Activated CD4-positive, alpha-beta T cell treated with anti-CD3 and anti-CD28 coated beads for 1 hour (primary cell): Measurements from ENCODE around the gene KIF26B.
"Not testable (repeated sequence)": the region's sequence is repeated elsewhere in the genome, so short reads cannot be mapped to it uniquely, and the experiment has no call there.

Source experiments
- DNase-seq: peaks from one replicate; pipeline ENCODE4 v3.0.0-alpha.2; 2020

Gene KIF26B

GRCh38 chr1:245154429-245155271 is at the start of gene KIF26B:
Gene KIF26B, plus strand, starts transcription at chr1:245154985. Its CDS starts 440 bp downstream, at chr1:245155425.
- no peak for DNase-seq

- no peak for DNase-seq
Measured at GRCh38 chr1:245105042-245105441, 49.7 kb upstream of the KIF26B start.

DNA sequence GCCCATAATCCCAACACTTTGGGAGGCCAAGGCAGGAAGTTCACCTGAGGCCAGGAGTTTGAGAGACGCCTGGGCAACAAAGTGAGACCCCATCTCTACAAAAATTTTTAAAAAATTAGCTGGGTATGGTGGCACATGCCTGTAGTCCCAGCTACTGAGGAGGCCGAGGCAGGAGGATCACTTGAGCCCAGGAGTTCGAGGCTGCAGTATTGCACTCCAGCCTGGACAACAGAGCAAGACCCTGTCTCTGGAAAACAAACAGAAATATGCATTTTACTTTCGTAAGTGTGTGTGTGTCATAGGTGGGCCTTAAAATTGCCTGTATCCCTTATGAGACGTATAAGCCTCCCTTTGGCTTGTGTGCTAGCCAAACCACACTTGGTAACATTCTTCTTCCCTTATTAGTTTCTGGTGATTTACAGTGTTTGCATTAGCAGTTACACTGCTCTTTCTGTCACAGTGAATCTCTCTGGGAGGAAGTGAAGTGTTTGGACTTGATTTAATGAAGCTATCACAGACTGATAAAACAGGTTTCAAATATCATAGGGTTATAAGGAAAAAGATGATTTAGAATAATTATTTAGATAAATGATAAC is 48.9 kb upstream of the KIF26B start:
- DNase-seq: no peak

DNA sequence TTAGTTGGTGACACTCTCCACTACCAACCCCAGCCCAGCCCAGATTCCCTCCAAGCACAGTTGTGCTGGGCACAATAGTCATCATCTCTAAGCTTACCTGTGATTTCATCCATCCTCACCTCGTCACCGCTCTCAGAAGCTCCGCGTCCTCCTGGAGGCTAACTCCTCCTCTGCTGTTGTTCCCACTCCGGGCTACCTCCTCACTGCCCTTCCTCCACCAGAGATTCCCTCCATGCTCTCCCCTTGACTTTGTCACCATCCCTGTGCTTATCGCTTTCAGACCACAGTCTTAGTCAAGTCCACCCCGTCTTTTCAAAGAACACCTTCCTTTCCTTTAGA is 47.0 kb upstream of the KIF26B start:
- no peak for DNase-seq

DNA sequence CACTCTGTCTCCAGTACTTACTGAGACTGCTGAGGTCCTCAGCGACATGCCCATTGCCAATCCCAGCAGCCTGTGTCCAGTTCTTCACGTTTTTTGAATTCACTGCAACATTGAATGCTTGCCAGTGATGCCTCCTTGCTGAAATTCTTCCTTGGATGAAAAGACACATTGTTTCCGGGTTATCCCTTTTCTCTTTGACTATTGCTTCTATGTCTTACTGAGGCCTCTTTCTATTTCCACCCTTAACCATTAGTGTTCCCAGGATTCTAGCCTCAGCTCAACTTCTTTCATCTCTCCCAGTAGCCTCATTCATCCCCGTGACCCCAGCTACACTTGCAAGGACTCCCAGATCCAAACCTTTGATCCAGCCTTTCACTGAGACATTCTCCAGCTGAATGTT is 46.5 kb upstream of the KIF26B start:
- DNase-seq: no peak

DNA sequence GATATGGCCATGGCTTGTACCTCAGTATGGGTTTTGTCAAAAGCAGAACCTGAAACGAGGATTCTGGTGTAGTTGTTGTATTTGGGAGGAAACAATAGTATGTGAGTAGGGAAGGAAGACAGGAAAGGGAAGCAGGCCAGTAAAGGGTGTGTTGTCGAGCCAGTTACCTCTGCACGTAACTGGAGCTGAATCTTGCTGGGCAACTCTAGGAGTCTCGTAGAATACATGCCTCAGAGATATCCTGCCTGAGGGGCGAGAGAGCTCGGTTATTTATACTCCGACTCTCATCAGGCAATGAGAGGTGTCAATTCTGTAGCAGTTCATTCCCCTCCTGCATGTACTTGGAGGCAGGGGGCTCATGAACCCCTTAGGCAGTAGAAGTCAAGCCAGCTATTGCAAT is 45.9 kb upstream of the KIF26B start:
- DNase-seq: no peak

- DNase-seq: no peak
Measured at GRCh38 chr1:245110406-245110805, 44.4 kb upstream of the KIF26B start.

DNA sequence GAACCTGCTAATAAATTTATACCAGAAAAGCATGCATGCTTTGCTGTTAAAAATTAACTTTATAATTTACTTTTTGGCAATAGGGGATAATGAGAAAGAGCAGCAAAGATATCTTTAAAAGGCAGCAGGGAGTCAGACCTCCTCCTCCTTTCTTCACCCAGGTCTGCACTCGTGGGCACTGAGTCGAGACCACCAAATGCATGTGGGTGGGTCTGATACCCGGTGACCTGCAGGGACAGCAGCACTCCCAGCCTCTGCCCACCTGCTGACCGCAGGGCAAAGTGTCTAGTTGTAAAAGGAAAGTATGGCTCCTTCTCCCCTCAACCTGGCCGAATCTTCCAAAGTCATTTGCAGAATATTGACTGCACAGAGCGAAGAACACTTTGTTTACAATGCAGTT is 43.7 kb upstream of the KIF26B start:
- DNase-seq: no peak

DNA sequence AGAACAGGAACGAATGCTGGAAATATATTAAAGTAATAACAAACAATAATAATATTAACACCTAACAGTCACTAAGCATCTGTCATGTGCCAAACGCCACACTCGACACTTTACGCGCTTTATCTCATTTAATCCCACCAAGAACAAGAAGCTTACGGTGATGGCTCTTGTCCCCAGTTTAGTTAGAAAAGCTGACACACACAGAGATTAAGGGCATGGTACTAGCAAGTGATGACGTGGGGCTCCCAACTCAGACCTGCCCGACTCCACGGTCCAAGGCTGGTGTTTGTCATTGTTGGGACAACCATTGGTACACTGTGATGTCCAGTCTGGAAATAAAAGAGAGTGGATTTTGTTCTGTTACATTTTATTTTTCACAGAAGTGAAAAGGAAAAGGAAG is 41.1 kb upstream of the KIF26B start:
- DNase-seq: no peak

DNA sequence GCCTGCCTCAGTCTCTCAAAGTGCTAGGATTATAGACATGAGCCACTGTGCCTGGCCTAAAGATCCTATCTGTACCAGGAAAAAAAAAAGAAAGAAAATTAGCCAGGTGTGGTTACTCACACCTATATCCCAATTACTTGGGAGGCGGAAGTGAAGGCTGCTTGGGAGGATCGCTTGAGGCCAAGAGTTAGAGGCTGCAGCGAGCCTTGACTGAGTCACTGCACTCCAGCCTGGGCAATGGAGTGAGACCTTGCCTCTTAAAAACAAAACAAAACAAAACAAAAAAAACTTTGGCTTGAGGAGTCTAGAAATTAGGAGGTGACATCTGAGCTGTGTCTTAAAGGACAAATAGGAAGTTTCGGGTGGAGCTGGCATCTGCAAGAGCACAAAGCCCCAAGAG is 38.7 kb upstream of the KIF26B start:
- no peak for DNase-seq

DNA sequence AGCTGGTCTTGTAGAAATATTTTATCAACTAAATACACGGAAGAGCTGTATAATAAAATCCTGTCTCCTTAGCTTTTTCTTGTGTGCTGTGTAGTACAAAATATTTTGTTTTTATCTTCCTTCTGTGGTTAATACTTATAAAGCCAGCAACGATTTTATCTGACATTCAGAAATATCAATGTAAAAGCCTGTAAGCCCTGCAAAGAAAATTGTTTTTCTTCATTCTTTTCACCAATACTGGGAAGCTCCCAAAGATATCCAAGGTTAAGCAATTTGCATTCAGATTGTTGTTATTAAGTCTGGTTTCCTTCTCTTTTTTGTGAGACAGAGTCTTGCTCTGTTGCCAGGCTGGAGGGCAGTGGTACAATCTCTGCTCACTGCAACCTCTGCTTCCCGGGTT is 38.0 kb upstream of the KIF26B start:
- no peak for DNase-seq

DNA sequence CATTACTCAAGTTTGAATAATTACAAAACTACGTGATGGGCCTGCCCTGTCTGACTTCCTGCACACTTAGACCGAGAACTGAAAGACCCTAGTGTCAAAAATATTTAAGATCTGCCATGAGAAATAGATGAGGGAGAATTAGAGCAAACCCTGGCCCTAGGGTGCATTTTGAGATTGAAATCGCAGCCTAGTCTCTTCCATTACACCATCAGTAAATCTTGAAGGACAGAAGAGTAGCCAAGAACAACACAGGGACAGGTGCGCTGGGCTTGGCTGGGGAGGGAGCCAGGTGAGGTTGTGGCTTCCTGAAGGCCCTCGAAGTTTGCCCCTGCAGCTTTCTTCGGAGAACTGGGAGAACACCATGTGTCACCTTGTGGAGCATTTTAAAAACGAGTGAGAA is 36.7 kb upstream of the KIF26B start:
- DNase-seq: no peak

DNA sequence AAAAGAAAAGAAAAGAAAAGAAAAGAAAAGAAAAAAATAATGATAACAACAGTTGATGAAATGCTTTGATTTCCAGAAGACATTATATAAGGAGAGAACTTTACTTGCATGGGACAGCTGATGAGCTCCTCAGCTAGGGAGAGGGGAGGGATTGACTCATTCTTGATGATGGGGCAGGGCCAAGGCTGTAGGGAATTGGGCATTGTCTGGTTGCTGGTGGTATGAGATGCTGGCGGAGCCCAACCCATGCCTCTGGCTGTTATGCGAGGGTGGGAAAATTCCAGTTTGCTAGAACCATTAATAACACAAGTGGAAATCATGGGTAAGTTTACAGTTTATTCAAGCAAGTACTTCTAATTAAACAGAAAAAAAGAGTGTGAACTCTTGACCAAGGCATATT is 36.0 kb upstream of the KIF26B start:
- DNase-seq: no peak

- DNase-seq: no peak
Measured at GRCh38 chr1:245121523-245121922, 33.3 kb upstream of the KIF26B start.

GRCh38 chr1:245124241-245124640 is 30.5 kb upstream of the KIF26B start:
- no peak for DNase-seq

DNA sequence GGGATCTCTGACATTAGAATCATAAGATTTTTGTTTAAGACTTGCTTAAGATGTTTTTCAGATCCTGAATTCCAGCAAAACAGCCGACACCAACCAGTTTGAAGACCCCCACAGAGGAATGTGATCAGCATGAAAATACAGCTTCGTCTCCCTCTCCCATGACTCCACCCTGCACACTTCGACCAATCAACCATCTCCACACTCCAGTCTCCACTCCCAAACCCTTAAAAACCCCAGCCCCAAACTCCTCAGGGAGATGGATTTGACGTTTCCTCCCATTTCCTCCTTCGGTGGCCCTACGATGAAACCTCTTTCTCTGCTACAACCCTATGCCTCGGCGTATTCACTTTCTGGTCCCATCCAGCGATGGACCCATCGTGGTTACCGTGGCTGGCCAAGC is 30.1 kb upstream of the KIF26B start:
- DNase-seq: no peak

- DNase-seq: no peak
Measured at GRCh38 chr1:245126530-245126929, 28.3 kb upstream of the KIF26B start.

DNA sequence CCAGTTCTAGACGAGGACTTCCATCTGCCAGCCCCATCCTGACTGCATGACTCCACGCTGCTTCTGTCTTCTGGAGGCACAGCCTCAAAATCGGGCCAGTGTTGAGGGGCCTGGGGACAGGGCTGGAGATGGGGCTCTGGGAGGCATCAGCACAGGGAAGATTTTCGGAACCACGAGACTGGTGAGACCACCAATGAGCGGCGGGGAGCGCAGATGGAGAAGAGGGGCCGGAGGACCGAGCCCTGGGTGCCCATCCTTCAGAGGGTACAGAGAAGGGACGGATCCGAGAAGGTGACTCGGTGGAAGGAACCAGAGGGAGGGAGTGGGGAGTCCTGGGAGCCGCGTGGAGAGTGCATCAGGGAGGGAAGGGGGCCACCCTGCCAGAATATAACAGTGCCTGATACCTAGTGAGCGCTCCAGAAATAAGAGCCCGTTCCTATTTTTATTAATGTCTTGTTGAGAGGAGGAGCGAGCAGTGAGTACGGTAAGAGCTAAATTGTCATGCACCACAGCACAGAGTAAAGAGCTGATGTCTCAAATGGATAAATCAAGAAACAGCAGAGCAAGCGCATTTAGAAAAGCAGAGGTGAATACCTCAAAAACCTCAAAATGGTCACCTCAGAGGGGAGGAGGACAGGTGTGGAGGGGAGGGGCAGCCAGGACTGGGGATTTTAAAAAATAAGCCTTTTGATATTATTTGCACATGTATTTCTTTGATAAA is 26.2 kb upstream of the KIF26B start:
- DNase-seq: no peak

DNA sequence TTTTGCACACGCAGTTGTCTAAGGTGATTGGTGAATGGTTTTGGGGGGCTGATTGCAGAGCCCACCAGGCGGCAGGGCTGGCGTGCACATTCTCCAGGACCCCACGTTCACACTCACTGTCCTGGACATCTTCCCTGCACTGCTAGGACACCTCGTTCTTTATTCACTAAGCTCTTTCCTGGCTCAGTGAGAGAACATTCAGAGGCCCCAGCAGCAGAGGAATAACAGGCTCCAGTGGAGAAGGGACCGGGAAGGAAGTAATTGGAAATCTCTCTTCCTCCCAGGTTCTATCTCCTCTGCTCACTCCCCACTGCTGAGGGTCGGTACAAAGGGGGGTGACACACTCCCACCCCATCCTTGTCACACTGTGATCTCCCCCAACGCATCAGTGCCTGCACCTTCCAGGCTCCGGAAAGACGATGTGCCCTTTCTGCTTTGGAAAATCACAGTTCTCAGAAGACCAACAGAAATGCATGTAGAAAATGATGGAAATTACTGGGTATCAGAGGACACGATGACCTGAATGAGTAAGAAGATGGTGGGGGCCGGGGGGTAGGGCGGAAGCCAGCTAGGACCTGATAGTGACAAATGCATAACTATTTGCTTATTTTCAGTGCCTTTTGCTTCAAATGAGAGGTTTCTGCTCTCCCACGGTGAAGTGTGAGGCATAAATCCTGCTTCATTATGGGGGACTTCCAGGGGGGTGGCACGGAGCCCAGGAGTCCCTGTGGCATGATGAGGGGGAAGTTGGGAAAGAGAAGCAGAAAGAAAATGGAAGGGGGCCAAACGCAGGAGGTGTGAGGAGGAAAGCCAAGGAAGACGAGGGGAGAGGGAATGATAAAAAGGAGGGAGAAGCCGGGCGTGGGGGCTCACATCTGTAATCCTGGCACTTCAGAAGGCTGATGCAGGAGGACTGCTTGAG is 25.2 kb upstream of the KIF26B start:
- DNase-seq: no peak

DNA sequence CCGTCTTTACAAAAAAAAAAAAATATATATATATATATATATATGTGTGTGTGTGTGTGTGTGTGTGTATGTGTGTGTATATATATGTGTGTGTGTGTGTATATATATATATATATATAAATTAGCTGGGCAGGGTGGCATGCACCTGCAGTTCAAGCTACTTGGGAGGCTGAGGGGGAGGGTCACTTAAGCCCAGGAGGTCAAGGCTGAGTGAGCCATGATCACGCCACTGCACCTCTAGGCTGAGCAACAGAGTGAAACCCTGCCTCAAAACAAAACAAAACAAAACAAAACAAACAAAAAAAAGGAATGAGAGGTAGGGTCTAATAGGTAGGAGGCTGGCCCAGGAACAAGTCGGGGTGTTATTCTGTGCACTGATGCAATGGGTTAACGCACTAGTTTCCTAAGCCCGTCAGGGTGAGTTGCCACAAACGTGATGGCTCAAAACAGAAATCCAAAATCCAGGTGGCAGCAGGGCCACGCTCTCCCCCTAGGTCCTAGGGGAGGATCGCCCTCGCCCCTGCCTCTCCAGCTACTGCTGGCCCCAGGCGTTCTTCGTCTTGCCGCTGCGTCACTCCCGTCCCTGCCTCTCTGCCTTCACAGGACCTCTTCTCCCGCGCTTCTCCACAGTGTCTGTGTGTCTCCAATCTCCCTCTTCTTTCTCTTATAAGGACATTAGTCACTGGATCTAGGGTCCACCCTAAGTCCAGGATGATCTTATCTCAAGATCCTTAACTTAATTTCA is 24.3 kb upstream of the KIF26B start:
- DNase-seq: not testable (repeated sequence)

DNA sequence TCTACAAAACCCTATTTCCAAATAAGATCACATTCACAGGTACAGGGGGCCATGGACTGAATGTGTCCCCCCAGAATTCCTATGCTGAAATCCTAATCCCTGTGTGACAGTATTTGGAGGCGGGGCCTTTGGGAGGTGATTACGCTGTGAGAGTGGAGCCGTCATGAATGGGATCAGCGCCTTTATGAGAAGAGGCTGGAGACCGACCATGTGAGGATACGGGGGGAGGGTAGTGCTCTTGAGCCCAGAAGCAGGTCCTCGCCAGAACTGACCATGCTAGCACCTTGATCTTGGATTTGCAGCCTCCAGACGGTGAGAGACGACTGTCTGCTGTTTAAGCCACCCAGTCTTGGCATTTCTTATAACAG is 23.8 kb upstream of the KIF26B start:
- DNase-seq: no peak

DNA sequence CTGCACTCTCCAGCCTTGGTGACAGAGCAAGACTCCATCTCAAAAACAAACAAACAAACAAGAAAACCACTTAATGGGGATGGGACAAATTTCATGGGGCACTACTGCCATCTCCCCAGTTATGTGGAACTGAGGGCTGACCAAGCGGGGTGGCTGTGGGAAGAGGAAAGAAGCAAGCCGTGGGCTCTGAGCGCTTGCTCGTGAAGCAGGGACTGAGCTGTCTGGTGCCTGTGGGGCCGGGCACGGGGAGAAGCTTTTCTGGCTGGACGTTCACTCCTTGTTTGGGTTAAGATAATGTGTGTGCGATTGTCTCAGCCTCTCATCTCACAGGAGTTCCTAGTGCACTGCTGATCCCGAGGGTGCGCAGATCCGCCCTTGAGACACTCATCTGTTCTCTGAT is 22.0 kb upstream of the KIF26B start:
- no peak for DNase-seq
